LNCaP clone FGC (cell line): ENCODE data around the gene UQCC3.
"Not testable (repeated sequence)": the region's sequence is repeated elsewhere in the genome, so short reads cannot be mapped to it uniquely, and the experiment has no call there.

Experiments used
- DNase-seq: peaks from one replicate; pipeline ENCODE4 v3.0.0-alpha.2; 2011; ENCODE audit warnings: low read depth
- H3K4me3 ChIP-seq: 2 replicates; pipeline ENCODE4 v1.5.1; 2011; ENCODE audit warnings: mild to moderate bottlenecking, low read depth, low read length, control low read depth
- CTCF ChIP-seq: IDR thresholded peaks from 2 replicates; pipeline ENCODE4 v1.5.1; 2012; ENCODE audit warnings: mild to moderate bottlenecking; ENCODE audit not compliant: control insufficient read depth, insufficient read depth; ENCODE audit errors: extremely low read depth

The UQCC3 gene

GRCh38 chr11:62645946-62646824, 25.3 kb upstream of the UQCC3 start, which contains the start of gene GANAB:
Gene GANAB, minus strand, starts transcription at chr11:62646613. Its CDS starts 14 bp downstream, at chr11:62646599.
- DNase-seq = peak; percentile 90
- no peak for TF ChIP-seq CTCF
- peak within 1 kb of the TSS; percentile 99 for H3K4me3 ChIP-seq

GRCh38 chr11:62646825-62647608, 24.5 kb upstream of the UQCC3 start:
- peak overlapping the region; percentile 6; the same call in 1 of the 2 replicates for H3K4me3 ChIP-seq
- TF ChIP-seq CTCF = no peak
- no peak for DNase-seq

GRCh38 chr11:62647609-62648005, 23.9 kb upstream of the UQCC3 start:
- TF ChIP-seq CTCF = no peak
- H3K4me3 ChIP-seq = no peak overlapping the region
- DNase-seq = no peak

GRCh38 chr11:62648185-62648966, 23.1 kb upstream of the UQCC3 start:
- H3K4me3 ChIP-seq = no peak overlapping the region
- DNase-seq = no peak

GRCh38 chr11:62648967-62649364, 22.5 kb upstream of the UQCC3 start:
- DNase-seq = no peak
- TF ChIP-seq CTCF = no peak
- no peak overlapping the region for H3K4me3 ChIP-seq

More at GRCh38 chr11:62648185-62648966, 23.1 kb upstream of the UQCC3 start:
- TF ChIP-seq CTCF = no peak

- no peak for DNase-seq
- TF ChIP-seq CTCF = no peak
- no peak overlapping the region for H3K4me3 ChIP-seq
These were observed 22.0 kb upstream of the UQCC3 start for GRCh38 chr11:62649486-62649885.

GRCh38 chr11:62650283-62650682, 21.2 kb upstream of the UQCC3 start:
- DNase-seq, H3K4me3 ChIP-seq: not testable (repeated sequence)
